B cell (primary cell): Measurements from ENCODE around the gene BCAP29. TPM values are rescaled to one million over a fixed set of nuclear protein-coding genes. Genes with fewer than 3 reads are reported as not detected.
A peak's percentile ranks its signal among the peaks of the same experiment; 100 is the strongest.

Experiments used
- ATAC-seq: fragments of 200-7000 bp; cut with Tn5 transposase; one replicate; pipeline ENCODE4 v1.10.0; 2021; ENCODE audit warnings: low read depth, mild to moderate bottlenecking, moderate number of reproducible peaks, moderate library complexity
- CTCF ChIA-PET: fragments of 350-600 bp; sonication (Branson Sonifier 250); formaldehyde crosslinking; loops from one replicate; lab custom pipeline; 2021; ENCODE audit warnings: antibody characterized with exemption, inconsistent platforms; lab: Charles Lee
- POLR2A ChIA-PET: fragments of 350-600 bp; sonication (Branson Sonifier 250); formaldehyde crosslinking; loops from one replicate; lab custom pipeline; 2021; ENCODE audit warnings: antibody characterized with exemption; lab: Charles Lee
- DNase-seq: peaks from one replicate; pipeline ENCODE4 v3.0.0; 2013
- H2AFZ ChIP-seq: 2 replicates; pipeline ENCODE4 v1.6.1; 2012; ENCODE audit warnings: mild to moderate bottlenecking, low read depth, low read length; ENCODE audit not compliant: insufficient read depth, poor library complexity, severe bottlenecking
- H3K27ac ChIP-seq, 2 donors: 1 replicate in 1 of 2; 2 replicates in 1 of 2; pipeline ENCODE4 v1.5.1; 2012 to 2013; ENCODE audit warnings: low read length in 2 of 2, mild to moderate bottlenecking in 2 of 2, moderate library complexity in 1 of 2
- H3K27me3 ChIP-seq, 4 experiments: fragments of 200-600 bp in 1 of 4; sonication (generic) in 1 of 4; replicated peaks in 1 of 4; 1 replicate in 2 of 4; 2 replicates in 2 of 4; pipeline versions ENCODE4 v1.6.1 to v1.7.0; 2013 to 2016; ENCODE audit warnings: low read length in 3 of 4, mild to moderate bottlenecking in 2 of 4, mixed read lengths in 1 of 4, moderate library complexity in 1 of 4; ENCODE audit not compliant: insufficient read depth in 4 of 4, control insufficient read depth in 3 of 4; ENCODE audit errors: control extremely low read depth in 1 of 4
- H3K36me3 ChIP-seq, 2 experiments: replicated peaks in 1 of 2; 1 replicate in 1 of 2; 2 replicates in 1 of 2; pipeline versions ENCODE4 v1.6.1 to v1.7.1; 2013; ENCODE audit warnings: low read length in 1 of 2; ENCODE audit not compliant: insufficient read depth in 2 of 2, control insufficient read depth in 1 of 2; ENCODE audit errors: control extremely low read depth in 1 of 2, extremely low read depth in 1 of 2
- H3K4me1 ChIP-seq, 2 donors: fragments of 200-600 bp in 1 of 2; sonication (generic) in 1 of 2; 1 replicate in 1 of 2; 2 replicates in 1 of 2; pipeline versions ENCODE4 v1.5.1 to v1.6.1; 2013 to 2017; ENCODE audit warnings: low read length in 2 of 2; ENCODE audit not compliant: control insufficient read depth in 2 of 2, insufficient read depth in 2 of 2
- H3K4me2 ChIP-seq: replicated peaks from 2 replicates; pipeline ENCODE3; 2012; ENCODE audit warnings: mild to moderate bottlenecking, low read depth, low read length; ENCODE audit not compliant: poor library complexity, severe bottlenecking
- H3K4me3 ChIP-seq, 5 experiments: fragments of 200-600 bp in 1 of 5; sonication (generic) in 1 of 5; 1 replicate in 3 of 5; 2 replicates in 2 of 5; pipeline versions ENCODE4 v1.5.1 to v1.7.0; 2011 to 2016; ENCODE audit warnings: low read length in 4 of 5, mild to moderate bottlenecking in 4 of 5, low read depth in 2 of 5, control low read depth in 1 of 5, moderate library complexity in 1 of 5; ENCODE audit not compliant: insufficient read depth in 1 of 5; ENCODE audit errors: control extremely low read depth in 1 of 5, extremely low read depth in 1 of 5
- H3K79me2 ChIP-seq: fragments of 200-600 bp; sonication (generic); one replicate; pipeline ENCODE4 v1.6.0; 2016; ENCODE audit warnings: low read length; ENCODE audit not compliant: control insufficient read depth, insufficient read depth
- H3K9ac ChIP-seq: fragments of 200-600 bp; sonication (generic); 2 replicates; pipeline ENCODE4 v1.6.1; 2017; ENCODE audit warnings: mild to moderate bottlenecking, low read length, moderate library complexity
- H3K9me3 ChIP-seq, 3 donors: one replicate each; pipeline versions ENCODE4 v1.6.1 to v1.7.1; 2013; ENCODE audit warnings: low read length in 2 of 3; ENCODE audit not compliant: control insufficient read depth in 2 of 3, insufficient read depth in 1 of 3; ENCODE audit errors: control extremely low read depth in 1 of 3
- H4K20me1 ChIP-seq: 2 replicates; pipeline ENCODE4 v1.6.0; 2012; ENCODE audit warnings: mild to moderate bottlenecking, low read length; ENCODE audit not compliant: insufficient read depth, control insufficient read depth, poor library complexity, severe bottlenecking
- H3K27ac Mint-ChIP-seq: one replicate; pipeline ENCODE4 v1.8.0; 2021; ENCODE audit warnings: mixed read lengths
- H3K27me3 Mint-ChIP-seq: one replicate; pipeline ENCODE4 v1.8.0; 2021; ENCODE audit warnings: mixed read lengths
- H3K4me1 Mint-ChIP-seq: one replicate; pipeline ENCODE4 v1.8.0; 2021; ENCODE audit warnings: mixed read lengths
- H3K4me3 Mint-ChIP-seq: one replicate; pipeline ENCODE4 v1.8.0; 2021; ENCODE audit warnings: mixed read lengths
- H3K9me3 Mint-ChIP-seq: one replicate; pipeline ENCODE4 v1.8.0; 2022; ENCODE audit warnings: mixed read lengths; ENCODE audit not compliant: insufficient read depth
- EZH2 ChIP-seq: IDR thresholded peaks from 2 replicates; pipeline ENCODE4 v1.6.1; 2012; ENCODE audit warnings: borderline replicate concordance, low read depth, mild to moderate bottlenecking, moderate library complexity, low read length; ENCODE audit not compliant: insufficient read depth, poor library complexity, severe bottlenecking
- WGBS: methylation state at CpG from one replicate; pipeline ENCODE4 v1.1.5; 2013; ENCODE audit warnings: missing lambda C conversion rate; ENCODE audit not compliant: insufficient coverage; 5-methylcytosine and 5-hydroxymethylcytosine counted together
- intact Hi-C: fragments of 100-400 bp; cut with micrococcal nuclease; formaldehyde crosslinking; loops from one replicate; pipeline ENCODE4 v1.10.0; 2022
- polyA plus RNA-seq: library from polyadenylated mRNA; depleted of rRNA; stranded (reverse); fragments of >200 nt; gene quantifications from 2 replicates; pipeline ENCODE4 v1.2.3, GENCODE V29; 2012
- total RNA-seq, 2 donors: library from RNA; stranded (reverse); fragments of 120-200 nt in 1 of 2; gene quantifications; 1 replicate in 1 of 2; 2 replicates in 1 of 2; pipeline versions ENCODE4 v1.2.3 to v1.2.4, GENCODE V29; 2013 to 2022
- TF ChIP-seq, protein P1 (sequence below): fragments of 200-600 bp; IDR thresholded peaks from one replicate; pipeline ENCODE4 v1.8.0; 2022; ENCODE audit warnings: antibody characterized with exemption, mild to moderate bottlenecking

Gene BCAP29
- total and polyA plus RNA-seq, 2 donors (not counting 1 experiment from before 2014, with no cell fraction given): 24.6 to 27.3 TPM

GRCh38 chr7:107643407-107643806 lies 63.4 kb downstream of the BCAP29 start:
- Histone ChIP-seq H3K36me3 (no peaks in the 10 kb centered on the region), H4K20me1 (no peaks in the 10 kb centered on the region), H3K27ac (no peak overlapping the region), H3K4me1 (peaks cover 22 to 26% of the 10 kb centered on the region in 2 donors), H3K9ac (no peak overlapping the region), H3K27me3 (no peaks in the 10 kb centered on the region), H3K9me3 (no peaks in the 10 kb centered on the region), H3K4me3 (no peak overlapping the region), H3K79me2 (no peaks in the 10 kb centered on the region), H2AFZ (no peak overlapping the region), H3K4me2 (no peak overlapping the region)
- no CpG with 5 or more reads among the region's 1 CpG for WGBS
- DNase-seq: no peak
- ChIA-PET POLR2A (no interaction called here), CTCF (no interaction called here)
- intact Hi-C loops: no loop called here
- no peak for ATAC-seq
- TF ChIP-seq, protein P1, sequence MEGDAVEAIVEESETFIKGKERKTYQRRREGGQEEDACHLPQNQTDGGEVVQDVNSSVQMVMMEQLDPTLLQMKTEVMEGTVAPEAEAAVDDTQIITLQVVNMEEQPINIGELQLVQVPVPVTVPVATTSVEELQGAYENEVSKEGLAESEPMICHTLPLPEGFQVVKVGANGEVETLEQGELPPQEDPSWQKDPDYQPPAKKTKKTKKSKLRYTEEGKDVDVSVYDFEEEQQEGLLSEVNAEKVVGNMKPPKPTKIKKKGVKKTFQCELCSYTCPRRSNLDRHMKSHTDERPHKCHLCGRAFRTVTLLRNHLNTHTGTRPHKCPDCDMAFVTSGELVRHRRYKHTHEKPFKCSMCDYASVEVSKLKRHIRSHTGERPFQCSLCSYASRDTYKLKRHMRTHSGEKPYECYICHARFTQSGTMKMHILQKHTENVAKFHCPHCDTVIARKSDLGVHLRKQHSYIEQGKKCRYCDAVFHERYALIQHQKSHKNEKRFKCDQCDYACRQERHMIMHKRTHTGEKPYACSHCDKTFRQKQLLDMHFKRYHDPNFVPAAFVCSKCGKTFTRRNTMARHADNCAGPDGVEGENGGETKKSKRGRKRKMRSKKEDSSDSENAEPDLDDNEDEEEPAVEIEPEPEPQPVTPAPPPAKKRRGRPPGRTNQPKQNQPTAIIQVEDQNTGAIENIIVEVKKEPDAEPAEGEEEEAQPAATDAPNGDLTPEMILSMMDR: no peak
- no peak for TF ChIP-seq EZH2
- H3K4me1 Mint-ChIP-seq: peaks cover 37% of the 10 kb centered on the region
- no peak overlapping the region for H3K27ac Mint-ChIP-seq
- H3K27me3 Mint-ChIP-seq: no peaks in the 10 kb centered on the region
- H3K4me3 Mint-ChIP-seq: no peak overlapping the region
- no peaks in the 10 kb centered on the region for H3K9me3 Mint-ChIP-seq

- peaks cover 18 to 22% of the 10 kb centered on the region in 2 donors for H3K4me1 ChIP-seq
- no peaks in the 10 kb centered on the region for H3K27me3 Mint-ChIP-seq
- DNase-seq (no peak), ATAC-seq (no peak)
- TF ChIP-seq, protein P1: no peak
- TF ChIP-seq EZH2: no peak
- H4K20me1 ChIP-seq: no peaks in the 10 kb centered on the region
- H3K9me3 Mint-ChIP-seq: no peaks in the 10 kb centered on the region
- no peaks in the 10 kb centered on the region for H3K79me2 ChIP-seq
- no peaks in the 10 kb centered on the region for H3K27me3 ChIP-seq
- CTCF ChIA-PET: no interaction called here
- no peaks in the 10 kb centered on the region for H3K36me3 ChIP-seq
- no peak overlapping the region for H3K9ac ChIP-seq
- H3K27ac ChIP-seq: no peak overlapping the region
- intact Hi-C loops: no loop called here
- H3K27ac Mint-ChIP-seq: peak overlapping the region; percentile 62
- WGBS: no CpG with 5 or more reads among the region's 1 CpG
- peak overlapping the region; percentile 30 for H2AFZ ChIP-seq
- POLR2A ChIA-PET: no interaction called here
- H3K4me1 Mint-ChIP-seq: peaks cover 32% of the 10 kb centered on the region
- no peak overlapping the region for H3K4me3 ChIP-seq
- H3K9me3 ChIP-seq: no peaks in the 10 kb centered on the region
- peak overlapping the region; percentile 18 for H3K4me2 ChIP-seq
- peak overlapping the region; percentile 4 for H3K4me3 Mint-ChIP-seq
These were observed 63.9 kb downstream of the BCAP29 start for GRCh38 chr7:107643938-107644308.
